Gastroesophageal sphincter (tissue), 4 donors: ENCODE measurements around the gene PIAS4. TPM values are rescaled to one million over a fixed set of nuclear protein-coding genes. Genes with fewer than 3 reads are reported as not detected.

Source experiments
- ATAC-seq: fragments of 150-250 bp; one replicate; pipeline ENCODE4 v1.9.1; 2016; ENCODE audit warnings: mild to moderate bottlenecking, moderate library complexity
- H3K27ac ChIP-seq, 4 donors: fragments of 200-600 bp; sonication (generic) in 3 of 4; 1 replicate in 3 of 4; 2 replicates in 1 of 4; pipeline ENCODE4 v1.5.1; 2016 to 2019
- H3K27me3 ChIP-seq: fragments of 200-600 bp; sonication (generic); one replicate; pipeline ENCODE4 v1.5.1; 2019
- H3K36me3 ChIP-seq, 2 donors: fragments of 200-600 bp; sonication (generic); one replicate each; pipeline ENCODE4 v1.5.1; 2019; ENCODE audit warnings: control low read depth in 1 of 2
- H3K4me1 ChIP-seq, 3 donors: fragments of 200-600 bp; sonication (generic); 1 replicate in 2 of 3; 2 replicates in 1 of 3; pipeline ENCODE4 v1.5.1; 2016 to 2019; ENCODE audit warnings: control low read depth in 2 of 3
- H3K4me3 ChIP-seq, 2 donors: fragments of 200-600 bp; sonication (generic); one replicate each; pipeline ENCODE4 v1.5.1; 2019; ENCODE audit warnings: mild to moderate bottlenecking in 1 of 2, moderate library complexity in 1 of 2
- H3K9me3 ChIP-seq, 3 donors: fragments of 200-600 bp; sonication (generic); one replicate each; pipeline ENCODE4 v1.5.1; 2017 to 2019; ENCODE audit warnings: control low read depth in 2 of 3
- CTCF ChIP-seq, 4 experiments: fragments of 200-600 bp in 2 of 4; fragments of 450-650 bp in 2 of 4; sonication (generic) in 1 of 4; IDR thresholded peaks; one replicate each; pipeline ENCODE4 v1.5.1; 2017 to 2019; ENCODE audit warnings: antibody characterized with exemption in 4 of 4, mild to moderate bottlenecking in 2 of 4, moderate library complexity in 2 of 4
- EP300 ChIP-seq: sonication (generic); formaldehyde crosslinking; IDR thresholded peaks from one replicate; pipeline ENCODE4 v1.6.1; 2017; ENCODE audit warnings: antibody characterized with exemption, mild to moderate bottlenecking
- POLR2A ChIP-seq, 2 donors: fragments of 450-650 bp; IDR thresholded peaks; one replicate each; pipeline ENCODE4 v1.6.1; 2017; ENCODE audit warnings: antibody characterized with exemption in 2 of 2, mild to moderate bottlenecking in 2 of 2, moderate library complexity in 1 of 2
- POLR2AphosphoS5 ChIP-seq: sonication (generic); formaldehyde crosslinking; IDR thresholded peaks from one replicate; pipeline ENCODE4 v1.6.1; 2017; ENCODE audit warnings: antibody characterized with exemption
- WGBS, 2 donors: methylation state at CpG; one replicate each; pipeline ENCODE4 v1.1.5; 2018; ENCODE audit warnings: low coverage in 1 of 2; 5-methylcytosine and 5-hydroxymethylcytosine counted together
- total RNA-seq, 4 donors: library from RNA; depleted of rRNA; stranded (reverse); fragments of >200 nt; gene quantifications; one replicate each; pipeline ENCODE4 v1.1.0, GENCODE V29; 2016

Gene PIAS4
- total RNA-seq, 4 donors from 2014 or later = 15.3 to 26.4 (median 16.8) TPM

GRCh38 chr19:3975144-3975543 lies 32.4 kb upstream of the PIAS4 start:
- 68 to 81% methylated on average over 5 to 7 of the region's 8 CpGs for WGBS, 2 donors
- Histone ChIP-seq H3K4me3 (no peak overlapping the region), H3K9me3 (no peaks in the 10 kb centered on the region), H3K27ac (no peak overlapping the region), H3K27me3 (no peaks in the 10 kb centered on the region), H3K36me3 (peaks cover 0 to 60% of the 10 kb centered on the region in 2 donors), H3K4me1 (peaks cover 0 to 32% (median 0%) of the 10 kb centered on the region in 3 donors)
- ATAC-seq = no peak
- no peak for TF ChIP-seq CTCF (IDR thresholded peaks at IDR 0.05)
- no peak for TF ChIP-seq POLR2AphosphoS5
- no peak for TF ChIP-seq EP300
- no peak for TF ChIP-seq POLR2A (IDR thresholded peaks at IDR 0.05)

GRCh38 chr19:3975637-3976087 lies 31.9 kb upstream of the PIAS4 start:
- no peak for ATAC-seq
- no peak overlapping the region for H3K4me3 ChIP-seq
- H3K27me3 ChIP-seq = no peaks in the 10 kb centered on the region
- peaks cover 0 to 35% (median 0%) of the 10 kb centered on the region in 3 donors for H3K4me1 ChIP-seq
- H3K9me3 ChIP-seq = no peaks in the 10 kb centered on the region
- TF ChIP-seq POLR2AphosphoS5 = no peak
- TF ChIP-seq EP300 = no peak
- TF ChIP-seq CTCF (IDR thresholded peaks at IDR 0.05) = no peak
- TF ChIP-seq POLR2A (IDR thresholded peaks at IDR 0.05) = no peak
- peak overlapping the region in 2 of 4 donors; percentile 11 to 51 for H3K27ac ChIP-seq
- 77 to 81% methylated on average over 8 to 12 of the region's 14 CpGs for WGBS, 2 donors
- peaks cover 2 to 65% of the 10 kb centered on the region in 2 donors for H3K36me3 ChIP-seq

GRCh38 chr19:3976495-3977241 lies 30.9 kb upstream of the PIAS4 start:
- Histone ChIP-seq H3K27ac (peak overlapping the region in 3 of 4 donors; percentile 24 to 53 (median 51)), H3K4me1 (peaks cover 0 to 39% (median 0%) of the 10 kb centered on the region in 3 donors), H3K27me3 (no peaks in the 10 kb centered on the region), H3K9me3 (no peaks in the 10 kb centered on the region), H3K36me3 (peaks cover 4 to 75% of the 10 kb centered on the region in 2 donors), H3K4me3 (no peak overlapping the region)
- 90 to 100% methylated on average over 1 to 2 of the region's 29 CpGs for WGBS, 2 donors
- no peak for ATAC-seq
- TF ChIP-seq POLR2AphosphoS5 (peak; percentile 57), EP300 (no peak)

GRCh38 chr19:3977242-3978143 lies 30.0 kb upstream of the PIAS4 start:
- 81% methylated on average over 8 of the region's 59 CpGs; no CpG with 5 or more reads in 1 of the 2 donors for WGBS, 2 donors

More at GRCh38 chr19:3977242-3978143, 30.0 kb upstream of the PIAS4 start:
- Histone ChIP-seq H3K9me3 (no peaks in the 10 kb centered on the region), H3K4me1 (peaks cover 0 to 45% (median 0%) of the 10 kb centered on the region in 3 donors), H3K4me3 (no peak overlapping the region), H3K27ac (peak overlapping the region in 3 of 4 donors; percentile 24 to 53 (median 51)), H3K27me3 (no peaks in the 10 kb centered on the region), H3K36me3 (peaks cover 4 to 81% of the 10 kb centered on the region in 2 donors)
- TF ChIP-seq POLR2A (IDR thresholded peaks at IDR 0.05) = no peak
- peak in 1 of 4 experiments; percentile 2 for TF ChIP-seq CTCF (IDR thresholded peaks at IDR 0.05)
- no peak for ATAC-seq
